GM18499 (cell line): ENCODE data around the gene TBXA2R.
"Not testable (repeated sequence)": the region's sequence is repeated elsewhere in the genome, so short reads cannot be mapped to it uniquely, and the experiment has no call there.

Source experiments
- ATAC-seq: cut with Tn5 transposase; IDR thresholded peaks from one replicate; pipeline ENCODE4 v1.9.1; 2021; ENCODE audit warnings: moderate number of reproducible peaks; ENCODE audit not compliant: insufficient read depth, unreplicated experiment

The TBXA2R gene

GRCh38 chr19:3606690-3607289 lies at the start of gene TBXA2R:
TSS of gene TBXA2R (minus strand) at chr19:3606875. CDS start at chr19:3600634, 6,241 bp downstream.
- no peak for ATAC-seq

- ATAC-seq: no peak
Measured at GRCh38 chr19:3656073-3656746, 49.5 kb upstream of the TBXA2R start.

- ATAC-seq: no peak
Measured at GRCh38 chr19:3655402-3656072, 48.9 kb upstream of the TBXA2R start.

- ATAC-seq: no peak
Measured at GRCh38 chr19:3653865-3654513, 47.3 kb upstream of the TBXA2R start.

GRCh38 chr19:3653081-3653795 lies 46.6 kb upstream of the TBXA2R start:
- ATAC-seq: no peak

- ATAC-seq: no peak
Measured at GRCh38 chr19:3652422-3652821, 45.7 kb upstream of the TBXA2R start.

- no peak for ATAC-seq
Measured at GRCh38 chr19:3651684-3652083, 45.0 kb upstream of the TBXA2R start.

- ATAC-seq: no peak
Measured at GRCh38 chr19:3649888-3650287, 43.2 kb upstream of the TBXA2R start.

GRCh38 chr19:3648037-3648905 lies 41.6 kb upstream of the TBXA2R start:
- ATAC-seq: no peak

- not testable (repeated sequence) for ATAC-seq
Measured at GRCh38 chr19:3647102-3647501, 40.4 kb upstream of the TBXA2R start.

- ATAC-seq: no peak
Measured at GRCh38 chr19:3646336-3647092, 39.8 kb upstream of the TBXA2R start.

GRCh38 chr19:3645726-3646125 lies 39.1 kb upstream of the TBXA2R start:
- no peak for ATAC-seq

GRCh38 chr19:3645067-3645396 lies 38.4 kb upstream of the TBXA2R start:
- ATAC-seq: no peak

GRCh38 chr19:3644351-3645066 lies 37.8 kb upstream of the TBXA2R start:
- no peak for ATAC-seq

GRCh38 chr19:3643674-3644313 lies 37.1 kb upstream of the TBXA2R start:
- ATAC-seq: no peak

- no peak for ATAC-seq
Measured at GRCh38 chr19:3642987-3643673, 36.5 kb upstream of the TBXA2R start.

GRCh38 chr19:3642296-3642695 lies 35.6 kb upstream of the TBXA2R start:
- no peak for ATAC-seq
